Activated T-cell treated with anti-CD3 and anti-CD28 coated beads, Interleukin-2, amount 50 U/mL, for 48 hours (primary cell): ENCODE results near the gene ETHE1.

Source experiments
- DNase-seq, 2 experiments: peaks; one replicate each; pipeline ENCODE4 v3.0.0-alpha.2; 2020

Gene ETHE1

GRCh38 chr19:43462785-43463380, 64.1 kb downstream of the ETHE1 start:
- DNase-seq = no peak

DNA sequence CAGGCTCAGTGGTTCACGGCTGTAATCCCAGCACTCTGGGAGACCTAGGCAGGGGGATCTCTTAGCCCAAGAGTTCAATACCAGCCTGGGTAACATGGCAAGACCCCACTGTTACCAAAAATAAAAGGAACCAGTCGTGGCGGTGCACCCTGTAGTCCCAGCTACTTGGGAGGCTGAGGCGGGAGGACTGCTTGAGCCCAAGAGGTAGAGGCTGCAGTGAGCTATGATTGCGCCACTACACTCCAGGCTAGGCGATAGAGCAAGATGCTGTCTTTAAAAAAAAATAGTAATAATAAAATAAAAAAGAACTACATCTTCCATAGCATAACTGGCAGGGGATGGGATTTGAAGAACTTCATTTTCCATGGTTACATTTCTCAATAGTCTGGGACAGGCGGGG, 64.6 kb downstream of the ETHE1 start:
- DNase-seq = no peak

- DNase-seq = no peak
Observed at GRCh38 chr19:43461303-43461702, 65.7 kb downstream of the ETHE1 start.

GRCh38 chr19:43460362-43461016, 66.5 kb downstream of the ETHE1 start:
- no peak for DNase-seq

- DNase-seq = no peak
Observed at GRCh38 chr19:43457809-43458208, 69.2 kb downstream of the ETHE1 start.
